Hepatocyte (in vitro differentiated cells): ENCODE results near the gene SNX1. TPM values are rescaled to one million over a fixed set of nuclear protein-coding genes. Genes with fewer than 3 reads are reported as not detected.

Source experiments
- DNase-seq: peaks from one replicate; pipeline ENCODE4 v3.0.0-alpha.2; 2016; ENCODE audit warnings: low spot score
- H2AFZ ChIP-seq: fragments of 200-600 bp; sonication (generic); 2 replicates; pipeline ENCODE4 v1.6.0; 2016; ENCODE audit warnings: antibody characterized with exemption, mild to moderate bottlenecking
- H3K27ac ChIP-seq: fragments of 200-600 bp; sonication (generic); 2 replicates; pipeline ENCODE4 v1.5.1; 2016; ENCODE audit warnings: mild to moderate bottlenecking
- H3K27me3 ChIP-seq: fragments of 200-600 bp; sonication (generic); 2 replicates; pipeline ENCODE4 v1.6.1; 2016
- H3K36me3 ChIP-seq: fragments of 200-600 bp; sonication (generic); replicated peaks from 2 replicates; pipeline ENCODE4 v1.5.1; 2016; ENCODE audit warnings: low read depth; ENCODE audit not compliant: insufficient read depth
- H3K4me1 ChIP-seq: fragments of 200-600 bp; sonication (generic); 2 replicates; pipeline ENCODE4 v1.5.1; 2016; ENCODE audit warnings: mild to moderate bottlenecking, moderate library complexity; ENCODE audit not compliant: insufficient read depth
- H3K4me2 ChIP-seq: fragments of 200-600 bp; sonication (generic); 2 replicates; pipeline ENCODE4 v1.6.0; 2016
- H3K4me3 ChIP-seq: fragments of 200-600 bp; sonication (generic); 2 replicates; pipeline ENCODE4 v1.5.1; 2016; ENCODE audit warnings: mild to moderate bottlenecking
- H3K79me2 ChIP-seq: fragments of 200-600 bp; sonication (generic); 2 replicates; pipeline ENCODE4 v1.6.0; 2017; ENCODE audit warnings: mild to moderate bottlenecking
- H3K9me2 ChIP-seq: fragments of 200-600 bp; sonication (generic); replicated peaks from 2 replicates; pipeline ENCODE4 v1.6.0; 2017; ENCODE audit warnings: mild to moderate bottlenecking; ENCODE audit not compliant: insufficient read depth
- H3K9me3 ChIP-seq: fragments of 200-600 bp; sonication (generic); 2 replicates; pipeline ENCODE4 v1.5.1; 2016; ENCODE audit warnings: low read depth, mild to moderate bottlenecking
- H4K20me1 ChIP-seq: fragments of 200-600 bp; sonication (generic); 2 replicates; pipeline ENCODE4 v1.6.0; 2016; ENCODE audit warnings: mild to moderate bottlenecking; ENCODE audit not compliant: insufficient read depth, poor library complexity, severe bottlenecking
- EZH2 ChIP-seq: fragments of 200-600 bp; sonication (generic); IDR thresholded peaks from 2 replicates; pipeline ENCODE4 v1.6.1; 2016; ENCODE audit warnings: antibody characterized with exemption, mild to moderate bottlenecking, borderline replicate concordance
- EZH2phosphoT487 ChIP-seq: fragments of 200-600 bp; sonication (generic); IDR thresholded peaks from one replicate; pipeline ENCODE4 v1.6.1; 2018; ENCODE audit warnings: antibody characterized with exemption, mild to moderate bottlenecking, low read depth, moderate library complexity; ENCODE audit not compliant: unreplicated experiment, severe bottlenecking
- WGBS: methylation state at CpG from one replicate; pipeline ENCODE4 v1.1.6; 2016; ENCODE audit warnings: low lambda C conversion rate; ENCODE audit errors: missing lambda C conversion rate; 5-methylcytosine and 5-hydroxymethylcytosine counted together
- polyA plus RNA-seq: library from polyadenylated mRNA; unstranded; fragments of >200 nt; fragmentation: Nextera tagmentation; extraction: Ambion mirVana; gene quantifications from 2 replicates; pipeline ENCODE4 v1.2.1, GENCODE V29; 2016
- total RNA-seq: library from RNA; depleted of rRNA; stranded (reverse); fragments of >200 nt; gene quantifications from 2 replicates; pipeline ENCODE4 v1.2.3, GENCODE V29; 2014
- TF ChIP-seq, protein P1 (sequence below): fragments of 200-600 bp; sonication (generic); IDR thresholded peaks from 2 replicates; pipeline ENCODE4 v1.5.1; 2016; ENCODE audit warnings: antibody characterized with exemption, mild to moderate bottlenecking; ENCODE audit not compliant: poor library complexity

The SNX1 gene
- total and polyA plus RNA-seq, 2 experiments from 2014 or later, result 64.9 to 103 TPM

DNA sequence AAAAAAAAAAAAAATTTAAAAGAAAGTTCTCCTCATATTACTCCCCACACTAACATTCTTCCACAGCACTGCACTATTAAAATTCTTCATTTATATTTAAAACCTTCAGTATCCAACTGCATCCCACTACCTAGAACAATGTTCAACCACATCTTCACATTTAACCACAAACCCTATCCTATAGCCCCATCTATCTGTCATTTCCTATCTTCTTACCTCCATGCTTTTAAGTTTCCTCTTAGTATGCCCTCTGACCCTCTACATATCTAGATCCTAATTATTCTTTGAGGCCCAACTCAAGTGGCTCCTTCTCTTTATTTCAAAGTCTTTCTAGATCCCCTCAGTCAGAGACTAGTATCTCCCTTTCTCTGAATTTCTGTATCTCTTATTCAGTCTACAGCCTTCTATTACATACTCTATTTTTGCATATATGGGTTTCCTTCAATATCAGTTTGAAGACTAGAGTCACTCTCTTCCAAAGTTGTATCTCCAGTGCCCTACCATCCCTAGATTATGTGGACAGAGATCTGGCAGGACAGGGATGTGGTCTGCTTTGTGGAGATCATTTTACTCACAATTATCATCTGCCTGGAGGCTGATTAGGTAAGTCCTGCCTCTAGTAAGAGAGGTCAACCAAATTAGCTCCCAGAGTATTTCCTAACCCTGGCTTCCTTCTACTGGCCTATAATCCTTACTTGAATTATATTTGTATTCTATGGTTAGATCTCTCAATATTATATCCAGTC lies 3.5 kb upstream of the SNX1 start:
- H4K20me1 ChIP-seq, result peaks cover 8% of the 10 kb centered on the region
- H3K4me3 ChIP-seq, result peak overlapping the region; percentile 74
- no peaks in the 10 kb centered on the region for H3K9me2 ChIP-seq
- peak overlapping the region; percentile 85 for H3K27ac ChIP-seq
- DNase-seq, result no peak
- H3K79me2 ChIP-seq, result peaks cover 80% of the 10 kb centered on the region
- peaks cover 8% of the 10 kb centered on the region for H3K4me1 ChIP-seq
- no peak overlapping the region for H2AFZ ChIP-seq
- peak overlapping the region; percentile 83 for H3K4me2 ChIP-seq
- H3K9me3 ChIP-seq, result no peaks in the 10 kb centered on the region
- H3K36me3 ChIP-seq, result no peaks in the 10 kb centered on the region
- H3K27me3 ChIP-seq, result no peaks in the 10 kb centered on the region
- TF ChIP-seq, protein P1, sequence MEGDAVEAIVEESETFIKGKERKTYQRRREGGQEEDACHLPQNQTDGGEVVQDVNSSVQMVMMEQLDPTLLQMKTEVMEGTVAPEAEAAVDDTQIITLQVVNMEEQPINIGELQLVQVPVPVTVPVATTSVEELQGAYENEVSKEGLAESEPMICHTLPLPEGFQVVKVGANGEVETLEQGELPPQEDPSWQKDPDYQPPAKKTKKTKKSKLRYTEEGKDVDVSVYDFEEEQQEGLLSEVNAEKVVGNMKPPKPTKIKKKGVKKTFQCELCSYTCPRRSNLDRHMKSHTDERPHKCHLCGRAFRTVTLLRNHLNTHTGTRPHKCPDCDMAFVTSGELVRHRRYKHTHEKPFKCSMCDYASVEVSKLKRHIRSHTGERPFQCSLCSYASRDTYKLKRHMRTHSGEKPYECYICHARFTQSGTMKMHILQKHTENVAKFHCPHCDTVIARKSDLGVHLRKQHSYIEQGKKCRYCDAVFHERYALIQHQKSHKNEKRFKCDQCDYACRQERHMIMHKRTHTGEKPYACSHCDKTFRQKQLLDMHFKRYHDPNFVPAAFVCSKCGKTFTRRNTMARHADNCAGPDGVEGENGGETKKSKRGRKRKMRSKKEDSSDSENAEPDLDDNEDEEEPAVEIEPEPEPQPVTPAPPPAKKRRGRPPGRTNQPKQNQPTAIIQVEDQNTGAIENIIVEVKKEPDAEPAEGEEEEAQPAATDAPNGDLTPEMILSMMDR, result peak; percentile 38
- no peak for TF ChIP-seq EZH2phosphoT487

- Histone ChIP-seq H3K9me3 (no peaks in the 10 kb centered on the region), H4K20me1 (peaks cover 16% of the 10 kb centered on the region), H3K4me3 (peak overlapping the region; percentile 74), H2AFZ (peak overlapping the region; percentile 62), H3K4me2 (peak overlapping the region; percentile 83), H3K27ac (peak overlapping the region; percentile 85), H3K36me3 (no peaks in the 10 kb centered on the region), H3K4me1 (peaks cover 15% of the 10 kb centered on the region), H3K9me2 (no peaks in the 10 kb centered on the region), H3K79me2 (peaks cover 80% of the 10 kb centered on the region), H3K27me3 (no peaks in the 10 kb centered on the region)
- DNase-seq, result peak; percentile 61
- WGBS, result 7% methylated on average over 22 of the region's 22 CpGs
- TF ChIP-seq, protein P1, result no peak
- TF ChIP-seq EZH2, result no peak
- TF ChIP-seq EZH2phosphoT487, result no peak
Observed at GRCh38 chr15:64092864-64093626, 2.7 kb upstream of the SNX1 start.

GRCh38 chr15:64093627-64094417 lies 2.0 kb upstream of the SNX1 start, which contains the start of gene CIAO2A:
Gene CIAO2A (minus strand): TSS chr15:64093838. CDS start chr15:64093768, 70 bp downstream.
- WGBS, result 1% methylated on average over 41 of the region's 41 CpGs
- peaks cover 81% of the 10 kb centered on the region for H3K79me2 ChIP-seq
- peaks cover 15% of the 10 kb centered on the region for H3K4me1 ChIP-seq
- peaks cover 22% of the 10 kb centered on the region for H4K20me1 ChIP-seq
- DNase-seq, result peak; percentile 97
- no peaks in the 10 kb centered on the region for H3K9me3 ChIP-seq
- TF ChIP-seq, protein P1, result no peak
- TF ChIP-seq EZH2 (no peak), EZH2phosphoT487 (no peak)
- no peaks in the 10 kb centered on the region for H3K36me3 ChIP-seq
- H3K4me2 ChIP-seq, result peak within 1 kb of the TSS; percentile 83
- H3K27ac ChIP-seq, result peak within 1 kb of the TSS; percentile 85
- peak within 1 kb of the TSS; percentile 74 for H3K4me3 ChIP-seq
- H2AFZ ChIP-seq, result peak within 1 kb of the TSS; percentile 62
- H3K9me2 ChIP-seq, result no peaks in the 10 kb centered on the region
- no peaks in the 10 kb centered on the region for H3K27me3 ChIP-seq
